ENCODE data around the gene HOXB9.

HOXB9 gene

DNA sequence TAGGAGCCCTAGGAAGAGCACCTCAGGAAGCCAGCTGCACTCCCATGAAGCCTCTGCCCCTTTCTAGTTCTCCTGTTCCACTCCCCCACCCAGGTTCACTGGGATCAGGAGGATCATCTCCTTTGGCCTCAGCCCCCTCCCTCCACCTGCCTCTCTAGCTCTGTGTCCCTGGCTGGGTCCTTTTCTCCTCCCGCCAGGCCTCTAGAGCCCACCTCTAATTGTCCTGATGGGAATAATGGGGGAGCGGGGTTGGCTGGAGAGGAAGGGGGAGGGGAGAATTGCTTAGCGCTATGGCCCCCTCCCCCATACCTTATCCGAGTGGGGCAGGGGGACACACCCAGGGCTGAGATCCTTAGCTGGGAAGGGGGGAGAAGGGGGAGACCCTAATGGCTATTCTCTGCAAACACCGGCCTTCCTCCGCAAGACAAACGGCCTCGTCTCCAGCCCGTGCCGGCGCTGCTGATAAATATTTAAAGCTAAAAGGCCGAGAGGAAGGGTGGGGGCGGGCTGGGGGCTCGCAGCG, 16.3 kb downstream of the HOXB9 start:
- DNase-seq = no peak

DNA sequence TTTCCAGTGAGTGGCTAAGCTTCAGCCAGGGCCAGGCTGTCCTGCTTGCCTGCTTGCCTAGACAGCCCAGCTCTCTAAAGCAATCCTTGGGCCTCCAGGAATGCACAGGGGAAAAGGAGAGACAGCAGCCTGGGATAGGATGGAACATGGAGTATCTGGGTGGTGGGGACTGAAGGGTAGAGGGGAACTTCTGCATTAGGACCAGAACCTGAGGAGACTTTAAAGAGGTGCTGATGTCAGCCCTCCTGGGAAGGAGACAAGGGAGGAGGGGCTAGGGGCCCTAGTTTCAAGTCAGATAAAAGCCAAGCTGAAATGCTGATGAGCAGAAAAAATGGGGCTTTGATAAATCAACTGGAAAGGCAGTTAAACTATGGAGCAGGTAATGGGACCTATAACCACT, 17.1 kb downstream of the HOXB9 start:
- no peak for DNase-seq

DNA sequence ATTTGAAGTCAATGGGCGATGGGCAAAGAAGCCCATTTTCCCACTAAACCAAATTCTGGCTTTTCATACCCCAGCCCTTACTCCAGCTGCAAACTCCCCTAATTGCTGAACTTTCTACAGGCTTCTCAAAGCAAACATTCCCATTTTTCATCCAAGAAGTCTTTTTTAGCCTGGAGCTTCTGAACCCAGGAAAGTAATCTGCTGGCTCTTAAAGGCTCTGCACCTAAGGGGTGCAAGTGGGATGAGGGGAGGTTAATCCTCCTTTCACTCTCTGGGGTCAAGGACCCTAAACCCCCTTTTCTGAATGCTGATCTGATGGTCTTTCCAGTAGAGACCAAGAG, 17.7 kb downstream of the HOXB9 start:
- DNase-seq = no peak

DNA sequence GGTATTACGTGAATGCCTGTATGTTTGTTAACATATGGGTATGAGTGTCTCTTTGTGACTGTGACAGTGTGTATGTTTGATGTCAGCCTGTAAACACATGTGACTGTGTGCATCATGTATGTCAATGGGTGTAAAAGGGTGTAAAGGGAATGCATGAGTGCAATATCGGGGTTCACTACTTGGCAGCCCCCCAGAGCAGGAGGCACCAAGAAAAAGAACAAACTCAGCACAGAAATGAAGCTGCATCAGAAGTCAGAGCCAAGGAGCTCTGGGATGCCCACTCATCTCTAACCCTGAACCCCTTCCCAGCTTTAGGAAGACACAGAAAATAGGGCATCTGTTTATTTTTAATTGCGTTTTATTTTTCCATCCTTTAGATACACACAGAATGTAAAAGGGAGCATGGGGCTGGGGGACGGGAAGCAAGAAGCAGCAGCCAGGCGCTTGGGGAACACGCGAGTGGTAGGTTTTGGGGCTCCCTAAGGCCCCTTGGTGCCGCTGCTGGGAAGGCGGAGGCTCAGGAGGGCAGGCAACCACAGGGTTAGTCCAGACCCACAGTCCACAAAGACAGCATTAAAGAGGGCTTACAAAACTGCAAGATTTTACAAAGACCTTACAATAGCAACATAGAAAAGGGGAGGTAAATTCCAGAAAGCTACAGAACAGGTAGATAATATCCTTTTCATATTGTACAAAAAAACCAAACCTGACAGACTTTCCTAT, 19.1 kb downstream of the HOXB9 start:
- DNase-seq = no peak

DNA sequence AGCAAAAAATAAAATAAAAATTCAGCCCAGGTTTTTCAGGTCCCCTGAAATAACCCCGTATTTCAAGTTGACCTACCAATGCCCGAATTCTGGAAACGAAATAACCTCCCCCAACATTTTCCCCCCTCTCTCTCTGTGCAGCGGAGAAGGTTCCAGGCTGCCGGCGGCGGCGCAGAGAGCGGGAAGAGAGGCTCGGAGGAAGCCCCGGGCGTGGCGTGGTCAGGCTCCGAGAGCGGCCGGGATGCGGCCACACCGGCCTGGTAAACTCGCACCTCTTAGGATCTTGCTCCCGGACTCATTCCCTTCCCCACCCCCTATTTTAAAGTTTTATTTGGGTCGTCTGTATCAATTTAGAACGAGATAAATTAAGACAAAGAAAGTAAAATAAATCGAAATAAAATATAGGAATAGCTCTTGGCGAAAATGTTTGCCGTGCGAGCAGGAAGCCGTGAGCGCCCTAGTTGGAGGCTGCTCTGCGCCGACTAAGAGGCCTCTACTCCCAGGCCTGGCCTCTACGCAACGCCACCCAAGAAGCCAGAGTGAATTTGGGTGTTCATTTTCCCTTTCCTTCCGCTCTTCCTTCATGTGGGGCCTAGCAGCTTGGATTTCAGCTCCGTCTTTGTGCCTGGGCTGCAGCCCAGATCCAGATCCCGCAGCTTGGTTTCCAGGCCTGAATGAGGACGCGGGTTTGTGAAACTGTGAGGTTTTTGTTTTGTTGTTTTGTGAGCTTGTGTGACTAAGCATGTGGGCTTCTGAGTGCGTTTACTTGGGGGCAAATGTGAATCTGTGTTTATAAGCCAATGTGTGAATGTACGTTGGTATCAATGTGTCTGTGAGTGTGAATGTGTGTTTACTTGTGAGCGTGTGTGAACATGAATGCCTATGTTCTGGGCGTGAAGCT, 19.9 kb downstream of the HOXB9 start:
- no peak for DNase-seq

DNA sequence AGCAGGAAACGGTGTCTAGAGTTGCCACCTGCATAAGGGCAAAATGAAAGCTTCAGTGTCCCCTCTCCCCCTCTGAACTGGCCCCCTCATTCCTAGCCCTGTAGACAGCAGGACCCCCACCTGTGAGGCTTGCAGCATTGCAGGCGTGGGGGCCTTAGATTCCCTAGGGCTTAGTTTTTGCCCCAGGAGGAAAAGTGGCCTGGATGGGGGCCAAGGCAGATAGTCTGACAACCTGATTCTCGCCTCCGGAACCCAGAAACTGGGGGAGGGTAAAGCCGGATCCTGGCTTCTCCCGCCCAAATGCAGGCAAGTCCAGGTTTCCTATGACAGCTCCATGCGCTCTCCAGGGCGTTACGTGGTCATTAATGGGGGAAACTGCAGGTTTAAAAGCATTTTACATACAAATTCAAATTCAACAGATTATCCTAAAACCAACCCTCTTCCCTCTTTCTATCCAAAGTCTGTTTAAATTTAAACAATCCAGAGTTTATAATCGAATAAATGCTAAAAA, 20.7 kb downstream of the HOXB9 start:
- no peak for DNase-seq

DNA sequence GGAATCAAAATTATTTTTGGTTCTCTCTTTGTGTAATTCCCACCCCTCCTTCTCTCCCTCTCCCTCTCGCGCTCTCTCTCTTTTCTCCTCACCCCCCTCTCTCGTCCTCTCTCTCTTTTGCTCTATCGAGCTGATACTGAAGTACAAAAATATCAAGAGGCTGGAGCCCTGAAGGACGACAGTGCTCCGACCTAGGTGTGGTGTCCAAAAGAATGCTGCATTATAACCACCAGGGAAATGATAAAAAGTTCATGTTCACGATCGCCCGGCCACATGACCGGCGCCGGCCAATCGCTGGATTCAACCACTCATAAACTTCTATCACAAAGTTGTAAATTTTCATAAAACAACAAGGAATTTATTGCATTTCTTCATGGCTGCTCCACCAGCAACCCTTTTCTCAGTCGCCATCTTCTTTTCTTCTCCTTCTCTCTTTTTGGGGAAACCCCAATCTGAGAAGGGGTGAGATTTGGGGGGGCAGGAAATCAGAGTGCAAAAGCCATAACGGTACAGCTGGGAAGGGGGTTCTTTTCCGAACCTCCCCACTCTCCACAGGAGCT, 21.3 kb downstream of the HOXB9 start, which contains the start of gene HOXB6:
TSS of gene HOXB6 (minus strand) at position 217 of the 560 bp plus-strand sequence. CDS start 6,836 bp downstream, outside the sequence.
- no peak for DNase-seq

DNA sequence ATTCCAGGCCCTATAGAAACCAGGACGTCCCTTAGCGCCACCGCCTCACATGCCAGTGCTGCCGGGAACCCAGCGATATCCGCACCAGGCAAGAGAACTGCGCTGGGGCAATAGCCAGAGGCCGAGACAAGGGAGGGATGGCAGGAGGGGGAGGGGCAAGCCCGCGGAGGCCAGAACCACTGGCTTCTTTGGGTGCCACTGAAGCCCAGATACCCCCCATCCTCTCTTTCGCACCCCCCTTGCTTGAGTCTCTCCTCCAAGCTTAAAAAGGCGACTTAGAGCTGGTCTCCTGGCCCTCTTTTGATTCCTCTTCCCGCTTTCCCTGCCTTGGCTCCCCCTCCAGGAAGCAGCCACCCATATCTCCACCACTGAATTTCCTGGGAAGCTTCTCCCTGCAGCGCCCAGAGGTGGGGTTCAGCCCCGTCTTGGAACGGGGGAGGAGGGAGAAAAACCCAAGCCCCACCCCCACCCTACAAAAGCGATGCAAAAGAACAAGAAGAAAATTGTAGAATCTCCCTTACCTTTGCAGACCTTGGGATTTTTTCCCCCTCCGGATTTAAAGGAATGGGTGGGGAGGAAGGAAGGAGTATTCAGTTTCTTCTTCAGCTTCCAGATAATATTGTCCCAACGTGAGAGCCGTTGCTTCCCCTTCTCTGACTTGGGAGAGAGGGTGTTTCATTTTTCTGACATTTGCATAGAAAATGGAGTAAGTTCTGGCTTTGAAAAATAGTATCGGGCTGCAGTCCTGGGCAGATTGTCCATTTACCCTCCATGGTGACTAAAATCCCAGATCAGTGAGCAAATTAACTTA, 22.0 kb downstream of the HOXB9 start:
- no peak for DNase-seq

DNA sequence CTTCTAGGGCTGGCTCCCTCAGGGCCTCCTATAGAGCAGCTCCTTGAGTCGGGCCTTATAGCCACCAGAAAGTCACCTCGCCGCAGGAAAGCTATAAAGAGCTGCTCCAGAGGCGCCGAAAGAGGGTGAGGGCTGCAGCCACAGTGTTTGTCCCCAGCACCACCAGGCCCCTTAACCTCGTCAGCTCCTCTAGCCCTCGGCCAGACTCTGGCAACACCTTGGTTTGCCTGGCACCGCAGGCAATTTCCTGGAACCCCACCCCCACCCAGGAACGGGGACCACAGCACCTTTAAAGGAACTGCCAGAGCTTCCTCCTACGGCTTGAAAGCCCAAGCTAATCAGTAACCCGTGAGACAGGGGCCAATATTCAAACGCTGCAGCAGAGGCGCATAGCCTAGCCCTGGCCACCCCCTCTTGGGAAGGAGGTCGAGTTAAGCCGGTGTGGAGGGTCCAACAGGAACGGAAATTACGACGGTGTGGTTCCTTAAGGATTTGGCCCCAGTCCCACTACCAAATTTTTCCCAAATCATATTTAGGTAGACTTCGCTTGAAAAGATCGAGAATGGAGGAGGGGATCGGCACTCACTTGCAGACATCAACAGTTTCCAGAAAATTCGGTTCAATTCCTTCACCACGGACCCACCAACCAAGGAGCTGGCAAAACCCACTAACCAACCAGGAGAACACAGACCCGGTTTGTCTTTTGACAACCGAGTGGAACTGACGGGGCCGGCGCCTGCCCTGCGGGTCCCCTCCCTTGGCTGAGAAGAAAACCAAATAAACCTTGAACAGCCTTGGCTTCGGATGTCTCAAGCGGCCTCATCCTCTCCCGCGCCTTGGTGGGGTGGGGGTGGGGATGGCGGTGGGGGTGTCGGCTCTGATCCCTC, 24.4 kb downstream of the HOXB9 start:
- no peak for DNase-seq

DNA sequence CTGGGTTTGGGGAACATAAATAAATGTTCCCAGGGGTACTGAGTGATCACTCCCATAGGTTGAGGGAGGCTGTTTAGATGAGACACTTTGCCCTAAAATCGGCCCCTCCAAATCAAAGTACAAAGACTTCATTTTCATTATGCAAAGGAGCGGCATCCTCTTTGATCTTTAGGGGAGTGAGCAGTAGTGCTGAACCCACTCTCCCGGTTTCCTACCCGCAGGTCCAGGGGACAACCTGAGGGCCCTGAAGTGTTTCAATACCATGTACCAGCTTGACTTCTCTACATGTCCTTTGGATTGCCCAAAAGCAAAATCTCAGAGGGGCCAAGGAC, 25.0 kb downstream of the HOXB9 start:
- no peak for DNase-seq

DNA sequence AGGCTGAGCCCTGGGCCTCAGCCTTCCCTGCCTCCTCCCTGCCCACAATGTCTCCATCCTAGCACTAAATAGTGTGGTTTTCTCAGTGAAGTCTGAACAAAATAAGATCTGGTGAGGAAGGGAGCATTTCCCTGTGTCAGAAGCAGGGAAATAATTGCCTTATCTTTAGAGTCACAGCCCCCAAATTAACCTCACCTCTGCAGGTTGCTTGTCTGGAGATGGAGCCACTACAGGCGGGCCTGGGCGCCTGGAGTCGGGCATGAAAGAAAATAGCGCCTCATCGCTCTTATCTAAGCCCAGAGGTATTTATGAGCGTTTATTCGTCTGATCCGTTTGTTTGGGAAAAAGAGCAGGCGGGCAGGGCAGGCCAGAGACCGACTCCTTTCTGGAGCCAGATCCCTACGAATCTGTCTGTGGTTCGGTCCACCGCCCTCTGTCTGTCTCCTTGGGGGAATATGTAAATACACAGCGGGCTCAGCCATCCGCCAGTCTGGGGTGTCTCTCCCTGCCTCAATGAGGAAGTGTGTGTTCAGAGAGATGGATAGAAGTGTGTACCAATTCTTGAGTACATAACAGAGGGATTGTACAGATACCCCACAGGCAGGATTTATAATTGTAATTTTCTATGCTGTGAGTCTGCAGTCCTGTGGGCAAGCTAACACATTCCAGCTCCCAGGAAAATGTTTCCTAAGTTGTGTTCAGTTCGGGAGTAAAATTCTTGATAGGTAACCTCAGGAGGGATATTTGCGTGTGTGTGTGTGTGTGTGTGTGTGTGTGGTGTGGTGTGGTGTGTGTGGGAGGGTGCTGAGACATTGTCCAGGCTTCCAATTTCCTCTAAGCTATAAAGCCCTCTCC, 25.7 kb downstream of the HOXB9 start:
- no peak for DNase-seq

DNA sequence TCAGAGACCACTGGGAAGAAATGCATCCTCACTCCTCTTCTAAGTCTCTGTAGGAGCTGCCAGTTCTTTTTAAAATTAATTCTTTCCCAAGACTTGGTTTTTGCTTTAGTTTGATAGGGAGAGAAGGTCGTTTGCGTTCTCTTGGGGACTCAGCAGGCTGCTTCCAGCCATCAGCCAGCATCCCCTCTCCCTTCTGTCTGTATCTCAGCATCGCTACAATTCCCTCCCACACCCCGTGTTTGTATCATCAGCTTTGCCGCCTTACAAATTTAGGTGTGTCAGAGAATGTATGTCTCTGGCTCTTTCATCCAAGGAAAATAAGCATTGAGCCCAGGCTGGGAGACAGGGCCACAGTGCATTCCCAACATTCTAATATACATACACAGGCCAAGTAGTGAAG, 26.8 kb downstream of the HOXB9 start:
- no peak for DNase-seq

DNA sequence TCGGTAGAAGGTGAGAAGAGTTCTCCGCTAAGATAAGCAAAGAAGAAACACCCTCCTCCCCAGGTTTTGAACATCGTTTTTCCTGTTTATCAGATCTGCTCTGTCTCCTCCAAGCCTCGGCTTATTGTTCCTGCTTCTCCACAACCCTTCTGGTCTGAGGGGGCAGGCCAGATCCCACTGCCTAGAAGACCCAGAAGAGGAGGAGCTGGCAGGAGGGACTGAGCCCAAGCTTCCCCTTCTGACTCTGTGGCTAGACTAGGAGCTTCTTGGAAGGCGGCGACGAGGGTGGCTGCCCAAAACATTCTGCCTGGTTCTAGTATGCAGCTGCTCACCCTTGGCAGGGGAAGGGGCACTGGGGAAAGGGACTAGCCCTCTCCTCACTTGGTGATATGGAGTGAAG, 27.4 kb downstream of the HOXB9 start:
- no peak for DNase-seq

DNA sequence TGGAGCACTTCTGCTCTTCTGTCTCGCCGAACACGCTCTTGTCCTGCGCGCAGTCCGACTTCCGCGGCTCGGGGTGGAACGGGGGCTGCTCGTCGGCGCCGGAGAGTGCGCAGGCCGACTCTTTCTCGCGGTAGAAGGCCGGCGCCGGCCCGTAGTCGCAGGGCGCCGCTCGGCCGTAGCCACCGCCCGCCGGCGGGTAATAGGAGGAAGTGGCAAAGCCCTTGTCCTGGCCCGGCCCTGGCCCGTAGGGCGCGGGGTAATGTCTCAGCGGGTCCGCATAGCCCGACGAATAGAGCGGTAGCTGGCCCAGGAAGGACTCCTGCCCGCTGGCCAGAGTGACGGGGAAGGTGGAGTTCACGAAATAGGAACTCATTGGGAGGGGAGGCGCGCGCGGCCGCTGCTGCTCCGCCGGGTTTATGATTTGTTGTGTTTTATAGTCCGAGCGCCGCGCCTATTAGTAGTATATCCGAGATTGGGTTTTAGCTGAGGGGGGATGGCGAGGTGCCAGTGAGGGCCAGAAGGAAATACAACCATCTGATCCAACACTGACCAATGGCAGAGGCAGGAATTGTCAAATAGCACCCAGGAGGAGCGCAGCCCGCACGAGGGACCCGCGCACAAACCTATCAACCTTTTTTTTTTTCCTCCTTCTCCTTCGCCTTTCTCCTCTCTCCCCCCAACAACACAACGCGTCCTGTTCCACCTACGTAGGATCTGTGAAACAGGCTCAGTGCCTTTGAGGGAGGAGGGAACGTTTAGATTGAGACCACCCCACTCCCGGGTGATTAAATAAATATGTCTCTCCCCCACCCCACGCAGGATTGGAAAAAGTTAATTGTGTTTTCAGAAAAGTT, 28.2 kb downstream of the HOXB9 start:
- DNase-seq = no peak

DNA sequence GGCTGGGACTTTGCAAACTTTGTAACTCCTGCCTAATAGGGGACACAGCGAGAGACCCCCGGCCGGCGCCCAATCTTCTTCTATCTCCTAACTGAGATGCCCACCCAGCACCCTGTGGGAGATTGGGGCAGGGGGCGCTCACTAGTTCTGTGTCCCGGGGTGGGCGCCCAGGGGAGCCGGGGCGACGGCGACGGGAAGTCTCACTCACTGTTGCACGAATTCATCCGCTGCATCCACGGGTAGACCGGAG, 28.7 kb downstream of the HOXB9 start:
- DNase-seq = no peak

DNA sequence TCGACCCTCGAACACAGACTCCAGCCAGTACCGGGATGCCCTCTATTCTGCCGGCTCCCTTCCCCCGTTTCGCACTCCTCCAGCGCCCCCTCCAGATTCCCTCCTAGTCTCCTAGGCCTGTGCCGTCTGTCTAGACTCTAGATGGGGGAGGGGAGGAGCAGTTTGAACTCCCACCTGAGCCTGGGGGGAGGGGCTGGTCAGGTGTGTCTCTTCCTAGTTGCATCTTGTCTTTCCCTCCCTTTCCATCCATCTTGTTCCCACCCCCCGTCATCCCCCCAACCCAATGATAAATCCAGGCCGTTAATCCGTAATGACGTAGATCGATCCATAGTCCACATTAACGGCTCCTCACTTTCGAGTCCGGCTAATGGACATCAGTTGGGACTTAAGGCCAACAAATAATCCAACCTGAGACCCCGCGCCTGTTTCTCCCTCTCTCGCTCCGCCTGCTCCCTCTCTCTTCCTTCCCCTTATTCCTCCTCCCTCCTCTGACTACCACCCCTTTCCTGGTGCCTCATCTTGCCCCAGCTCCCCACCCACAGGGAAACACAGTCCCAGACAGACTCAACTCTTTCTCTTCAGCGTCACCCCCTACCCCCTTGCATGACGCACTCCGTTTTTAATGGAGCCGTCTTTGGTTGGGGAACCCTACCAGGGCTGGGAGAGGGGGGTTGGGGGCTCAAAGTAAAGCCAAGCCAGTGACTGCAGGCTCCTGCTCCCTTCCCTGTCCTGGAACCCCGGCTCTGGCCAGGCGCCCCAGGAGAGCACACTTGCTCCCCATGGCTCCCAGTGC, 29.2 kb downstream of the HOXB9 start:
- DNase-seq = no peak

DNA sequence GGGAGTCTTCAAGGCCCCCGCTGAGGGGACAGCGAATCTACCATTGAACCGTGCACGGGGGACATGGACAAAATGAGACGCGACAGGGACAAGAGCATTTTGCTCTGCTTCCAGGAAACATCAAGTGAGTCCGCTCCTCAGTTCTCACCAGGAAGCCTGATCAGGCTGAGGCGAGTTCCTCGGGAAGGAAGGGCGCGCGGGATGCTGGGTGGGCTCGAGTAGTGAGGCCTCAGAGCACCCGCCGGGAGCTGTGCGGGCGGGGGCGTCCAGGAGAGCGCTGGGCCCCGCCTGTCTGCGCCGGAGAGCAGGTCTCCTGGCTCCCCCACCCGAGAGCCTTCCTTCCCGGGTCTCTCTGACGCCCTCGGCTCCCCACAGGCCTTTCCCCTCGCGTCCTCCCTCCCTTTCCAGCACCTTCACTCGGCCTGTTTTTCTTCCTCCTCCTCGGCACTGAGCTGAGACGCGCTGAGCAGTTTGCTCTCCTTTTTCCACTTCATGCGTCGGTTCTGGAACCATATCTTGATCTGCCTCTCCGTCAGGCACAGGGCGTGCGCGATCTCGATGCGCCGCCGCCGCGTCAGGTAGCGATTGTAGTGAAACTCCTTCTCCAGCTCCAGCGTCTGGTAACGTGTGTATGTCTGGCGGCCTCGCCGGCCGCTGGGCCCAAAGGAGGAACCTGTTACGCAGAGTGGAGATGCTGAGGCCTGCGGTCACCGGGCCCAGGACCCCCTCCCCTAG, 30.0 kb downstream of the HOXB9 start:
- no peak for DNase-seq

DNA sequence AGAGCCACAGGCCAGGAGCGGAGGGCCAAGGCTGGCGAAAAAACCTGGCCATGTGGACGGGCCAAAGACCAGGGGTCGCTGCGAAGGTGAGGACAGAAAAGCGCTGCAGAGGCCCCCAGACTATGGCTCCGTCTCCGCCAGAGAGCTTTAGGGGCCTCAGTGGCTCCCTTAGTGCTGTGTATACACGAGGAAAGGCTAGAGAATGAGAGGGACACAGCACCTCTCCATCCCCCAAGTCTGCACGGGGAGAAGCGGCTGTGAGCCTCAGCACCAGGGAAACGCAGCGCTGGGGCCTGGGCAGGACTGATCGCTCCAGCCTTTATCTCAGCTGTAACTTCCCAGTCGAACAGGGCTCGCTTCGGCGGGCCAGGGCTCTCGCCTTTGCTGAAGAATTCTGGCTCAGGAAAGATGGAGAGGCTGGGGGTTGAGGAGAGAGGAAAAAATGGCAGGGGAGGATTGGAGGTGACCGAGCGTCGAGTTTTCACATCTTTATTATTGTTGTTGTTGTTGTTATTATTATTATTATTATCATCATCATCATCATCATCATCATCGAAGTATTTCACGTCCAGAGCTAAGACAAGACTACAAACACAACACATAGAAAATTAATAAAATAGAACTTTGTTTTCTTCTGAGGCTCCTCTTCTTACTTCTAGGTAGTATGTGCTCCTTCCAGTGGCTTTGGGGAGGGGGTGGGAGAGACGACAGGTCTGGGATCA, 30.7 kb downstream of the HOXB9 start:
- DNase-seq = no peak

Measured in right hindlimb (tissue), 1 donor.